Pulmonary artery endothelial cell (primary cell): Measurements from ENCODE around the gene GMPPB. TPM values are rescaled to one million over a fixed set of nuclear protein-coding genes. Genes with fewer than 3 reads are reported as not detected.
"Not testable (repeated sequence)": the region's sequence is repeated elsewhere in the genome, so short reads cannot be mapped to it uniquely, and the experiment has no call there.

Source experiments
- DNase-seq: peaks from one replicate; pipeline ENCODE4 v3.0.0-alpha.2; 2011; ENCODE audit warnings: low read depth, low spot score
- total RNA-seq: library from RNA; depleted of rRNA; stranded (reverse); fragments of >200 nt; gene quantifications from 2 replicates; pipeline ENCODE4 v1.2.3, GENCODE V29; 2014

GMPPB gene
- total RNA-seq, 1 donor from 2014 or later = 51.2 TPM

- DNase-seq = not testable (repeated sequence)
These were observed 29.2 kb downstream of the GMPPB start for GRCh38 chr3:49694409-49695070.

GRCh38 chr3:49691481-49691880 is 32.3 kb downstream of the GMPPB start:
- DNase-seq = not testable (repeated sequence)

- not testable (repeated sequence) for DNase-seq
These were observed 32.9 kb downstream of the GMPPB start for GRCh38 chr3:49690856-49691255.

- not testable (repeated sequence) for DNase-seq
These were observed 33.7 kb downstream of the GMPPB start for GRCh38 chr3:49689908-49690624.

- peak; percentile 50 for DNase-seq
These were observed 34.5 kb downstream of the GMPPB start, which contains the start of the genes MST1 and RNF123 for GRCh38 chr3:49689046-49689907. MST1 (minus strand) TSS chr3:49689474; CDS start chr3:49688691, 783 bp downstream. RNF123 (plus strand) TSS chr3:49689557; CDS start chr3:49691166, 1,609 bp downstream.

GRCh38 chr3:49688338-49689045 is 35.3 kb downstream of the GMPPB start:
- not testable (repeated sequence) for DNase-seq

- not testable (repeated sequence) for DNase-seq
These were observed 36.3 kb downstream of the GMPPB start for GRCh38 chr3:49687424-49687795.

GRCh38 chr3:49686769-49687423 is 36.9 kb downstream of the GMPPB start:
- not testable (repeated sequence) for DNase-seq

- DNase-seq = not testable (repeated sequence)
These were observed 37.4 kb downstream of the GMPPB start for GRCh38 chr3:49686346-49686745.

- DNase-seq = not testable (repeated sequence)
These were observed 37.9 kb downstream of the GMPPB start for GRCh38 chr3:49685846-49686245.

GRCh38 chr3:49685103-49685502 is 38.6 kb downstream of the GMPPB start:
- not testable (repeated sequence) for DNase-seq

GRCh38 chr3:49684453-49684852 is 39.3 kb downstream of the GMPPB start:
- not testable (repeated sequence) for DNase-seq

GRCh38 chr3:49683162-49683561 is 40.6 kb downstream of the GMPPB start:
- DNase-seq = no peak

- DNase-seq = no peak
These were observed 42.2 kb downstream of the GMPPB start for GRCh38 chr3:49681543-49681942.

GRCh38 chr3:49681232-49681522 is 42.6 kb downstream of the GMPPB start:
- DNase-seq = no peak

GRCh38 chr3:49680493-49681231 is 43.1 kb downstream of the GMPPB start:
- no peak for DNase-seq

GRCh38 chr3:49675912-49676311 is 47.8 kb downstream of the GMPPB start:
- no peak for DNase-seq

GRCh38 chr3:49674497-49674983 is 49.2 kb downstream of the GMPPB start:
- no peak for DNase-seq

GRCh38 chr3:49673715-49674496 is 49.8 kb downstream of the GMPPB start, which contains the start of gene APEH:
APEH (plus strand) TSS chr3:49674351; CDS start chr3:49674402, 51 bp downstream.
- peak; percentile 77 for DNase-seq
